C4-2B (cell line): ENCODE measurements around the gene DCUN1D3.

Source experiments
- ZFX ChIP-seq: fragments of 450-650 bp; IDR thresholded peaks from 2 replicates; pipeline ENCODE4 v1.6.1; 2017
- TF ChIP-seq, protein P1 (sequence below): fragments of 450-650 bp; conservative IDR thresholded peaks from 2 replicates; pipeline ENCODE4 v1.5.1; 2017; ENCODE audit warnings: mild to moderate bottlenecking

GRCh38 chr16:20814784-20815183, 85.4 kb downstream of the DCUN1D3 start:
- TF ChIP-seq, protein P1, sequence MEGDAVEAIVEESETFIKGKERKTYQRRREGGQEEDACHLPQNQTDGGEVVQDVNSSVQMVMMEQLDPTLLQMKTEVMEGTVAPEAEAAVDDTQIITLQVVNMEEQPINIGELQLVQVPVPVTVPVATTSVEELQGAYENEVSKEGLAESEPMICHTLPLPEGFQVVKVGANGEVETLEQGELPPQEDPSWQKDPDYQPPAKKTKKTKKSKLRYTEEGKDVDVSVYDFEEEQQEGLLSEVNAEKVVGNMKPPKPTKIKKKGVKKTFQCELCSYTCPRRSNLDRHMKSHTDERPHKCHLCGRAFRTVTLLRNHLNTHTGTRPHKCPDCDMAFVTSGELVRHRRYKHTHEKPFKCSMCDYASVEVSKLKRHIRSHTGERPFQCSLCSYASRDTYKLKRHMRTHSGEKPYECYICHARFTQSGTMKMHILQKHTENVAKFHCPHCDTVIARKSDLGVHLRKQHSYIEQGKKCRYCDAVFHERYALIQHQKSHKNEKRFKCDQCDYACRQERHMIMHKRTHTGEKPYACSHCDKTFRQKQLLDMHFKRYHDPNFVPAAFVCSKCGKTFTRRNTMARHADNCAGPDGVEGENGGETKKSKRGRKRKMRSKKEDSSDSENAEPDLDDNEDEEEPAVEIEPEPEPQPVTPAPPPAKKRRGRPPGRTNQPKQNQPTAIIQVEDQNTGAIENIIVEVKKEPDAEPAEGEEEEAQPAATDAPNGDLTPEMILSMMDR: no peak
- TF ChIP-seq ZFX: no peak
